H9 (cell line): ENCODE results near the gene ODAD4. TPM values are rescaled to one million over a fixed set of nuclear protein-coding genes. Genes with fewer than 3 reads are reported as not detected.

Experiments
- DNase-seq: peaks from one replicate; pipeline ENCODE4 v3.0.0-alpha.2; 2017
- H2AFZ ChIP-seq: one replicate; pipeline ENCODE4 v1.6.1; 2013; ENCODE audit warnings: mild to moderate bottlenecking, low read length, control low read depth, moderate library complexity
- H2AK5ac ChIP-seq: 2 replicates; pipeline ENCODE4 v1.6.1; 2013; ENCODE audit warnings: low read length, control low read depth, mixed read lengths; ENCODE audit not compliant: insufficient read length
- H2BK120ac ChIP-seq: one replicate; pipeline ENCODE4 v1.6.1; 2013; ENCODE audit warnings: low read depth, mild to moderate bottlenecking, low read length, control low read depth, inconsistent platforms; ENCODE audit not compliant: poor library complexity, severe bottlenecking
- H2BK12ac ChIP-seq: 2 replicates; pipeline ENCODE4 v1.6.1; 2013; ENCODE audit warnings: low read length, control low read depth, mixed read lengths, low read depth; ENCODE audit not compliant: insufficient read length
- H2BK15ac ChIP-seq: 2 replicates; pipeline ENCODE4 v1.6.1; 2013; ENCODE audit warnings: low read depth, low read length, control low read depth
- H2BK20ac ChIP-seq: one replicate; pipeline ENCODE4 v1.6.1; 2013; ENCODE audit warnings: low read depth, mild to moderate bottlenecking, low read length, control low read depth, inconsistent platforms; ENCODE audit not compliant: poor library complexity, severe bottlenecking
- H2BK5ac ChIP-seq: 2 replicates; pipeline ENCODE4 v1.6.1; 2013; ENCODE audit warnings: low read length, control low read depth, mixed read lengths; ENCODE audit not compliant: insufficient read length
- H3K14ac ChIP-seq: 2 replicates; pipeline ENCODE4 v1.6.1; 2013; ENCODE audit warnings: low read length, control low read depth; ENCODE audit not compliant: insufficient read depth
- H3K18ac ChIP-seq: 2 replicates; pipeline ENCODE4 v1.6.1; 2013; ENCODE audit warnings: low read depth, mild to moderate bottlenecking, mixed read lengths, low read length, control low read depth; ENCODE audit not compliant: insufficient read length
- H3K23ac ChIP-seq: 2 replicates; pipeline ENCODE4 v1.6.1; 2013; ENCODE audit warnings: low read length, control low read depth, mixed read lengths, low read depth; ENCODE audit not compliant: insufficient read length
- H3K23me2 ChIP-seq: 2 replicates; pipeline ENCODE4 v1.6.1; 2013; ENCODE audit warnings: low read depth, mild to moderate bottlenecking, mixed read lengths, low read length, control low read depth; ENCODE audit not compliant: insufficient read length, poor library complexity, severe bottlenecking
- H3K27ac ChIP-seq: 2 replicates; pipeline ENCODE4 v1.5.1; 2013; ENCODE audit warnings: low read length, control low read depth, mixed read lengths, low read depth; ENCODE audit not compliant: insufficient read length
- H3K27me3 ChIP-seq: 2 replicates; pipeline ENCODE4 v1.6.1; 2013; ENCODE audit warnings: low read length, control low read depth, inconsistent platforms; ENCODE audit not compliant: insufficient read depth
- H3K4ac ChIP-seq: 2 replicates; pipeline ENCODE4 v1.6.1; 2013; ENCODE audit warnings: low read depth, mild to moderate bottlenecking, control low read depth, inconsistent platforms, low read length, moderate library complexity
- H3K4me1 ChIP-seq: 2 replicates; pipeline ENCODE4 v1.6.1; 2013; ENCODE audit warnings: low read length, control low read depth, inconsistent platforms; ENCODE audit not compliant: insufficient read depth
- H3K4me2 ChIP-seq: 2 replicates; pipeline ENCODE4 v1.6.1; 2013; ENCODE audit warnings: low read length, control low read depth, mixed read lengths; ENCODE audit not compliant: insufficient read length, insufficient read depth
- H3K56ac ChIP-seq: 2 replicates; pipeline ENCODE4 v1.6.1; 2013; ENCODE audit warnings: low read depth, mild to moderate bottlenecking, mixed read lengths, low read length, control low read depth; ENCODE audit not compliant: insufficient read length
- H3K79me1 ChIP-seq: 2 replicates; pipeline ENCODE4 v1.6.1; 2013; ENCODE audit warnings: low read depth, mild to moderate bottlenecking, moderate library complexity, low read length, control low read depth, inconsistent platforms; ENCODE audit not compliant: insufficient read depth, poor library complexity, severe bottlenecking
- H3K79me2 ChIP-seq: 2 replicates; pipeline ENCODE4 v1.6.1; 2013; ENCODE audit warnings: low read length, control low read depth, inconsistent platforms; ENCODE audit not compliant: insufficient read depth
- H3K9ac ChIP-seq: 2 replicates; pipeline ENCODE4 v1.6.1; 2013; ENCODE audit warnings: low read length, control low read depth, mixed read lengths; ENCODE audit not compliant: insufficient read length; ENCODE audit errors: extremely low read depth
- H3K9me3 ChIP-seq: one replicate; pipeline ENCODE4 v1.6.1; 2013; ENCODE audit warnings: low read depth, low read length, inconsistent platforms; ENCODE audit not compliant: control insufficient read depth
- H3T11ph ChIP-seq: one replicate; pipeline ENCODE4 v1.6.1; 2013; ENCODE audit warnings: mild to moderate bottlenecking, low read length, control low read depth, inconsistent platforms
- H4K20me1 ChIP-seq: one replicate; pipeline ENCODE4 v1.6.1; 2013; ENCODE audit not compliant: control insufficient read depth, insufficient read length, insufficient read depth
- H4K5ac ChIP-seq: 2 replicates; pipeline ENCODE4 v1.6.1; 2013; ENCODE audit warnings: low read depth, mild to moderate bottlenecking, mixed read lengths, low read length, control low read depth; ENCODE audit not compliant: insufficient read length
- H4K8ac ChIP-seq: replicated peaks from 2 replicates; pipeline ENCODE4 v1.6.1; 2013; ENCODE audit warnings: low read length, control low read depth, mixed read lengths, low read depth; ENCODE audit not compliant: insufficient read length
- H4K91ac ChIP-seq: 2 replicates; pipeline ENCODE4 v1.6.1; 2013; ENCODE audit warnings: low read depth, mild to moderate bottlenecking, moderate library complexity, mixed read lengths, low read length, control low read depth; ENCODE audit not compliant: insufficient read length
- H3K27ac Mint-ChIP-seq, 3 experiments: 2 replicates in 2 of 3; 3 replicates in 1 of 3; pipeline ENCODE4 v1.8.0; 2020 to 2021; ENCODE audit warnings: mixed read lengths in 3 of 3, mild to moderate bottlenecking in 1 of 3, moderate library complexity in 1 of 3
- H3K27me3 Mint-ChIP-seq: 2 replicates; pipeline ENCODE4 v1.8.0; 2021; ENCODE audit warnings: low read depth, mild to moderate bottlenecking, moderate library complexity, mixed read lengths
- H3K36me3 Mint-ChIP-seq, 3 experiments: 2 replicates in 2 of 3; 3 replicates in 1 of 3; pipeline ENCODE4 v1.8.0; 2020 to 2021; ENCODE audit warnings: low read depth in 3 of 3, mixed read lengths in 3 of 3; ENCODE audit not compliant: insufficient read depth in 1 of 3
- H3K4me1 Mint-ChIP-seq, 2 experiments: 2 replicates each; pipeline ENCODE4 v1.8.0; 2020; ENCODE audit warnings: mixed read lengths in 2 of 2
- H3K4me3 Mint-ChIP-seq, 2 experiments: 2 replicates in 1 of 2; 3 replicates in 1 of 2; pipeline ENCODE4 v1.8.0; 2020 to 2021; ENCODE audit warnings: mild to moderate bottlenecking in 2 of 2, mixed read lengths in 2 of 2, moderate library complexity in 1 of 2
- H3K9me3 Mint-ChIP-seq, 2 experiments: 2 replicates in 1 of 2; 3 replicates in 1 of 2; pipeline ENCODE4 v1.8.0; 2020; ENCODE audit warnings: mild to moderate bottlenecking in 2 of 2, mixed read lengths in 2 of 2, moderate library complexity in 1 of 2
- WGBS: extraction: QIAGEN DNeasy Blood & Tissue Kit; methylation state at CpG from one replicate; pipeline ENCODE4 v1.1.7; 2013; ENCODE audit warnings: missing lambda C conversion rate, low lambda C conversion rate, mixed read lengths; ENCODE audit not compliant: insufficient read length; ENCODE audit errors: extremely low coverage; 5-methylcytosine and 5-hydroxymethylcytosine counted together
- total RNA-seq: library from RNA; stranded (reverse); gene quantifications from 2 replicates; pipeline ENCODE4 v1.2.1, GENCODE V29; 2021
- TF ChIP-seq, protein P1 (sequence below): fragments of 200-600 bp; sonication (generic); conservative IDR thresholded peaks from 3 replicates; pipeline ENCODE4 v1.8.0; 2021; ENCODE audit warnings: antibody characterized with exemption, mild to moderate bottlenecking

Gene ODAD4
- total RNA-seq, 1 experiment from 2014 or later, result 2.1 TPM

DNA sequence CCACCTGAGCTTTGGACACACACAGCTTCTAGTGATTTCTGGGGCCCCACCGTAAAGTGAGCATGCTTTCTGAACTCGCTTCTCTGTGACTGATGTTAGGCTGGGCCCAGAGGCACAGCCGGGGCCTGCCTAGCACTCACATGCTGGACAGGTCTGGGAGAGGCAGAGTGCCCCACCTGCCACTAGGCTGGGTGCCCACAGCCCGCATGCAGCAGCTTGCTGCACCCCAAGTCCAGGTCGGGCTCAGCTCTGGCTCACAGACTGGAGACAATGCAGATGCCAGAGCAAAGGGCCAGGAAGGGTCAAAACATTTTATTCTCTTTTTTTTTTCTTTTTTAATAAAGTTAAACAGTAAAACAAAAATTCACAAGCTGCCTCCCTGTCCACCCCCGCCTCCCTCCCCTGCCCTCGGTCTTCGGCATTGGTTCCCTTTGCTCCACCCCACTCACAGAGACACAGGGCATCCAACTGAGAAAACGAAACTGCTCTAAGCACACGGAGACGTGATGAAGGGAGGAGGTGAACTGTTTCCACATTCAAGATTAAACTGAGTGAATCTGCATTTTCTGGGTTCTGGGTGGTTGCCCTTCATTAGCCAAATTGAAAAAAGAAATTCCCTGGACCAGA is 45.8 kb downstream of the ODAD4 start:
- Histone ChIP-seq H3K27me3 (no peaks in the 10 kb centered on the region), H3K14ac (no peak overlapping the region), H3K79me2 (no peaks in the 10 kb centered on the region), H3K4me2 (no peak overlapping the region), H4K5ac (no peak overlapping the region), H2AFZ (no peak overlapping the region), H4K91ac (no peak overlapping the region), H2BK15ac (no peak overlapping the region), H2BK5ac (no peak overlapping the region), H3T11ph (no peak overlapping the region), H3K27ac (no peak overlapping the region), H3K23ac (no peak overlapping the region), H2BK12ac (no peak overlapping the region), H3K18ac (no peak overlapping the region), H3K9ac (no peak overlapping the region), H2BK20ac (no peak overlapping the region), H3K23me2 (no peaks in the 10 kb centered on the region), H3K4ac (no peak overlapping the region), H3K56ac (no peak overlapping the region), H3K4me1 (no peaks in the 10 kb centered on the region), H4K20me1 (no peaks in the 10 kb centered on the region), H3K79me1 (no peaks in the 10 kb centered on the region), H2BK120ac (no peak overlapping the region), H4K8ac (no peak overlapping the region), H2AK5ac (no peak overlapping the region), H3K9me3 (no peaks in the 10 kb centered on the region)
- TF ChIP-seq, protein P1, sequence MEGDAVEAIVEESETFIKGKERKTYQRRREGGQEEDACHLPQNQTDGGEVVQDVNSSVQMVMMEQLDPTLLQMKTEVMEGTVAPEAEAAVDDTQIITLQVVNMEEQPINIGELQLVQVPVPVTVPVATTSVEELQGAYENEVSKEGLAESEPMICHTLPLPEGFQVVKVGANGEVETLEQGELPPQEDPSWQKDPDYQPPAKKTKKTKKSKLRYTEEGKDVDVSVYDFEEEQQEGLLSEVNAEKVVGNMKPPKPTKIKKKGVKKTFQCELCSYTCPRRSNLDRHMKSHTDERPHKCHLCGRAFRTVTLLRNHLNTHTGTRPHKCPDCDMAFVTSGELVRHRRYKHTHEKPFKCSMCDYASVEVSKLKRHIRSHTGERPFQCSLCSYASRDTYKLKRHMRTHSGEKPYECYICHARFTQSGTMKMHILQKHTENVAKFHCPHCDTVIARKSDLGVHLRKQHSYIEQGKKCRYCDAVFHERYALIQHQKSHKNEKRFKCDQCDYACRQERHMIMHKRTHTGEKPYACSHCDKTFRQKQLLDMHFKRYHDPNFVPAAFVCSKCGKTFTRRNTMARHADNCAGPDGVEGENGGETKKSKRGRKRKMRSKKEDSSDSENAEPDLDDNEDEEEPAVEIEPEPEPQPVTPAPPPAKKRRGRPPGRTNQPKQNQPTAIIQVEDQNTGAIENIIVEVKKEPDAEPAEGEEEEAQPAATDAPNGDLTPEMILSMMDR, result no peak
- no peaks in the 10 kb centered on the region for H3K27me3 Mint-ChIP-seq
- no peaks in the 10 kb centered on the region for H3K9me3 Mint-ChIP-seq
- WGBS, result no CpG with 5 or more reads among the region's 11 CpGs
- no peak overlapping the region for H3K4me3 Mint-ChIP-seq
- H3K36me3 Mint-ChIP-seq, result peaks cover 39 to 92% (median 90%) of the 10 kb centered on the region in 3 experiments; a peak in 6 of 7 replicates
- DNase-seq, result no peak
- no peaks in the 10 kb centered on the region for H3K4me1 Mint-ChIP-seq
- H3K27ac Mint-ChIP-seq, result peak overlapping the region in 2 of 3 experiments; percentile 7 to 49; a peak in 1 of 7 replicates
